ENCODE data around the gene ALG14.

DNA sequence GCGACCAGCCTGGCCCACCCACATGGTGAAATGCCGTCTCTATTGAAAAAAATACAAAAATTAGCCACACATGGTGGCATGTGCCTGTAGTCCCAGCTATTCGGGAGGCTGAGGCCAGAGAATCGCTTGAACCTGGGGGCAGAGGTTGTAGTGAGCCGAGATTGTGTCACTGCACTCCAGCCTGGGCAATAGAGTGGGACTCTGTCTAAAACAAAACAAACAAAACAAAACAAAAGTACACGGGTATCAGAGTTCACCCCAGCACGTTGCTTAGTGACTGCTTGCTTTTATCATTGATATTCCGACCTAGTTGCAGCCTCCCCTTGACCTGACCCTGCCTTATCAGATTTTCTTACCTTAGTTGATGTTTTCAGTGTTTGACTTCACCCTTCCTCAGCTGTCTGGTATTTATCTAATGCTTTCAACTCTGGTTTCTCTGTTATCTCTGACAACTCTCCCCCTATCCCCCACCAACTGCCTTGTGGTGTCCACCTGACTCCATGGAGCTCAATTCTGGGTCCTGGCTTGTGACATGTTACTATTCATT is 49.5 kb upstream of the ALG14 start:
- TF ChIP-seq, protein P1, sequence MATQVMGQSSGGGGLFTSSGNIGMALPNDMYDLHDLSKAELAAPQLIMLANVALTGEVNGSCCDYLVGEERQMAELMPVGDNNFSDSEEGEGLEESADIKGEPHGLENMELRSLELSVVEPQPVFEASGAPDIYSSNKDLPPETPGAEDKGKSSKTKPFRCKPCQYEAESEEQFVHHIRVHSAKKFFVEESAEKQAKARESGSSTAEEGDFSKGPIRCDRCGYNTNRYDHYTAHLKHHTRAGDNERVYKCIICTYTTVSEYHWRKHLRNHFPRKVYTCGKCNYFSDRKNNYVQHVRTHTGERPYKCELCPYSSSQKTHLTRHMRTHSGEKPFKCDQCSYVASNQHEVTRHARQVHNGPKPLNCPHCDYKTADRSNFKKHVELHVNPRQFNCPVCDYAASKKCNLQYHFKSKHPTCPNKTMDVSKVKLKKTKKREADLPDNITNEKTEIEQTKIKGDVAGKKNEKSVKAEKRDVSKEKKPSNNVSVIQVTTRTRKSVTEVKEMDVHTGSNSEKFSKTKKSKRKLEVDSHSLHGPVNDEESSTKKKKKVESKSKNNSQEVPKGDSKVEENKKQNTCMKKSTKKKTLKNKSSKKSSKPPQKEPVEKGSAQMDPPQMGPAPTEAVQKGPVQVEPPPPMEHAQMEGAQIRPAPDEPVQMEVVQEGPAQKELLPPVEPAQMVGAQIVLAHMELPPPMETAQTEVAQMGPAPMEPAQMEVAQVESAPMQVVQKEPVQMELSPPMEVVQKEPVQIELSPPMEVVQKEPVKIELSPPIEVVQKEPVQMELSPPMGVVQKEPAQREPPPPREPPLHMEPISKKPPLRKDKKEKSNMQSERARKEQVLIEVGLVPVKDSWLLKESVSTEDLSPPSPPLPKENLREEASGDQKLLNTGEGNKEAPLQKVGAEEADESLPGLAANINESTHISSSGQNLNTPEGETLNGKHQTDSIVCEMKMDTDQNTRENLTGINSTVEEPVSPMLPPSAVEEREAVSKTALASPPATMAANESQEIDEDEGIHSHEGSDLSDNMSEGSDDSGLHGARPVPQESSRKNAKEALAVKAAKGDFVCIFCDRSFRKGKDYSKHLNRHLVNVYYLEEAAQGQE (tag by site-specific recombination; IDR thresholded peaks at IDR 0.05): no peak
- TF ChIP-seq REPIN1 (tag by site-specific recombination; IDR thresholded peaks at IDR 0.05; ENCODE audit: low read depth): no peak
- TF ChIP-seq, protein P2, sequence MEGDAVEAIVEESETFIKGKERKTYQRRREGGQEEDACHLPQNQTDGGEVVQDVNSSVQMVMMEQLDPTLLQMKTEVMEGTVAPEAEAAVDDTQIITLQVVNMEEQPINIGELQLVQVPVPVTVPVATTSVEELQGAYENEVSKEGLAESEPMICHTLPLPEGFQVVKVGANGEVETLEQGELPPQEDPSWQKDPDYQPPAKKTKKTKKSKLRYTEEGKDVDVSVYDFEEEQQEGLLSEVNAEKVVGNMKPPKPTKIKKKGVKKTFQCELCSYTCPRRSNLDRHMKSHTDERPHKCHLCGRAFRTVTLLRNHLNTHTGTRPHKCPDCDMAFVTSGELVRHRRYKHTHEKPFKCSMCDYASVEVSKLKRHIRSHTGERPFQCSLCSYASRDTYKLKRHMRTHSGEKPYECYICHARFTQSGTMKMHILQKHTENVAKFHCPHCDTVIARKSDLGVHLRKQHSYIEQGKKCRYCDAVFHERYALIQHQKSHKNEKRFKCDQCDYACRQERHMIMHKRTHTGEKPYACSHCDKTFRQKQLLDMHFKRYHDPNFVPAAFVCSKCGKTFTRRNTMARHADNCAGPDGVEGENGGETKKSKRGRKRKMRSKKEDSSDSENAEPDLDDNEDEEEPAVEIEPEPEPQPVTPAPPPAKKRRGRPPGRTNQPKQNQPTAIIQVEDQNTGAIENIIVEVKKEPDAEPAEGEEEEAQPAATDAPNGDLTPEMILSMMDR (tag by site-specific recombination; IDR thresholded peaks at IDR 0.05): no peak
- TF ChIP-seq, protein P3, sequence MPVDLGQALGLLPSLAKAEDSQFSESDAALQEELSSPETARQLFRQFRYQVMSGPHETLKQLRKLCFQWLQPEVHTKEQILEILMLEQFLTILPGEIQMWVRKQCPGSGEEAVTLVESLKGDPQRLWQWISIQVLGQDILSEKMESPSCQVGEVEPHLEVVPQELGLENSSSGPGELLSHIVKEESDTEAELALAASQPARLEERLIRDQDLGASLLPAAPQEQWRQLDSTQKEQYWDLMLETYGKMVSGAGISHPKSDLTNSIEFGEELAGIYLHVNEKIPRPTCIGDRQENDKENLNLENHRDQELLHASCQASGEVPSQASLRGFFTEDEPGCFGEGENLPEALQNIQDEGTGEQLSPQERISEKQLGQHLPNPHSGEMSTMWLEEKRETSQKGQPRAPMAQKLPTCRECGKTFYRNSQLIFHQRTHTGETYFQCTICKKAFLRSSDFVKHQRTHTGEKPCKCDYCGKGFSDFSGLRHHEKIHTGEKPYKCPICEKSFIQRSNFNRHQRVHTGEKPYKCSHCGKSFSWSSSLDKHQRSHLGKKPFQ (tag by site-specific recombination; IDR thresholded peaks at IDR 0.05): no peak

All from HEK293 (cell line).